Osteoblast (primary cell): ENCODE data around the gene C1orf159. TPM values are rescaled to one million over a fixed set of nuclear protein-coding genes. Genes with fewer than 3 reads are reported as not detected.

ENCODE experiments used
- DNase-seq: peaks from one replicate; pipeline ENCODE4 v3.0.0; 2011; ENCODE audit warnings: low spot score, mixed read lengths; ENCODE audit not compliant: insufficient read length; ENCODE audit errors: missing footprints
- H2AFZ ChIP-seq: 2 replicates; pipeline ENCODE4 v1.6.0; 2011; ENCODE audit warnings: mild to moderate bottlenecking, low read length
- H3K27ac ChIP-seq: 2 replicates; pipeline ENCODE4 v1.5.1; 2011; ENCODE audit warnings: mild to moderate bottlenecking, low read depth, low read length, moderate library complexity
- H3K27me3 ChIP-seq: 2 replicates; pipeline ENCODE4 v1.6.0; 2012; ENCODE audit warnings: mild to moderate bottlenecking, control low read depth, inconsistent platforms, low read length, moderate library complexity; ENCODE audit not compliant: insufficient read depth
- H3K36me3 ChIP-seq: 2 replicates; pipeline ENCODE4 v1.5.1; 2011; ENCODE audit warnings: mild to moderate bottlenecking, low read length, control low read depth, moderate library complexity; ENCODE audit not compliant: insufficient read depth
- H3K4me1 ChIP-seq: 2 replicates; pipeline ENCODE4 v1.5.1; 2011; ENCODE audit warnings: mild to moderate bottlenecking, low read length, control low read depth, moderate library complexity; ENCODE audit not compliant: insufficient read depth
- H3K4me2 ChIP-seq: 2 replicates; pipeline ENCODE4 v1.6.0; 2011; ENCODE audit warnings: mild to moderate bottlenecking, low read length; ENCODE audit not compliant: insufficient read depth
- H3K4me3 ChIP-seq: fragments of 200-600 bp; sonication (generic); 3 replicates; pipeline ENCODE4 v1.5.1; 2012; ENCODE audit warnings: mild to moderate bottlenecking, low read length, inconsistent platforms; ENCODE audit not compliant: insufficient read depth
- H3K79me2 ChIP-seq: 2 replicates; pipeline ENCODE4 v1.6.0; 2012; ENCODE audit warnings: mild to moderate bottlenecking, low read length, control low read depth, inconsistent platforms; ENCODE audit not compliant: insufficient read depth
- H3K9me3 ChIP-seq: 2 replicates; pipeline ENCODE4 v1.5.1; 2011; ENCODE audit warnings: low read depth, low read length, control low read depth
- H4K20me1 ChIP-seq: 2 replicates; pipeline ENCODE4 v1.6.0; 2012; ENCODE audit warnings: mild to moderate bottlenecking, low read length, control low read depth; ENCODE audit not compliant: insufficient read depth
- total RNA-seq: library from RNA; depleted of rRNA; stranded (reverse); fragments of >200 nt; gene quantifications from 2 replicates; pipeline ENCODE4 v1.2.3, GENCODE V29; 2012
- TF ChIP-seq, protein P1 (sequence below): IDR thresholded peaks from 2 replicates; pipeline ENCODE4 v1.5.1; 2011; ENCODE audit warnings: mild to moderate bottlenecking, low read depth, low read length, moderate library complexity; ENCODE audit errors: extremely low read depth

The C1orf159 gene
- total RNA-seq, 1 donor, result 5.4 TPM

DNA sequence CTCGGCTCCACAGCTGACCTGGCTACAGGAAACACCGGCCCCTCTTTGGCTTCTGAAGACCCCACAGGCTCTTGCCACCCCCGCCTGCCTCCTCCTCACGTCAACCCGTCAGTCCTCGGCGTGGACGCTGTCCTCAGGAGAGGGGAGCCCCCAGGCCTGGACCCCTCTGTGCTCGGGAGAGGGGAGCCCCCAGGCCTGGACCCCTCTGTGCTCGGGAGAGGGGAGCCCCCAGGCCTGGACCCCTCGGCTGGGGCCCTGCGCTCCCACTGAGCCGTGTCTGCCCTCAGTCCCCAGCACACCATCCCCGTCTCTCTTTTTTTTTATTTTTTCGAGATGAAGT lies 26.0 kb upstream of the C1orf159 start:
- Histone ChIP-seq H3K27me3 (no peaks in the 10 kb centered on the region), H3K79me2 (no peaks in the 10 kb centered on the region), H3K27ac (no peak overlapping the region), H3K4me3 (no peak overlapping the region), H3K9me3 (no peaks in the 10 kb centered on the region), H4K20me1 (no peaks in the 10 kb centered on the region), H3K4me1 (no peaks in the 10 kb centered on the region), H2AFZ (no peak overlapping the region), H3K36me3 (no peaks in the 10 kb centered on the region), H3K4me2 (no peak overlapping the region)
- TF ChIP-seq, protein P1, sequence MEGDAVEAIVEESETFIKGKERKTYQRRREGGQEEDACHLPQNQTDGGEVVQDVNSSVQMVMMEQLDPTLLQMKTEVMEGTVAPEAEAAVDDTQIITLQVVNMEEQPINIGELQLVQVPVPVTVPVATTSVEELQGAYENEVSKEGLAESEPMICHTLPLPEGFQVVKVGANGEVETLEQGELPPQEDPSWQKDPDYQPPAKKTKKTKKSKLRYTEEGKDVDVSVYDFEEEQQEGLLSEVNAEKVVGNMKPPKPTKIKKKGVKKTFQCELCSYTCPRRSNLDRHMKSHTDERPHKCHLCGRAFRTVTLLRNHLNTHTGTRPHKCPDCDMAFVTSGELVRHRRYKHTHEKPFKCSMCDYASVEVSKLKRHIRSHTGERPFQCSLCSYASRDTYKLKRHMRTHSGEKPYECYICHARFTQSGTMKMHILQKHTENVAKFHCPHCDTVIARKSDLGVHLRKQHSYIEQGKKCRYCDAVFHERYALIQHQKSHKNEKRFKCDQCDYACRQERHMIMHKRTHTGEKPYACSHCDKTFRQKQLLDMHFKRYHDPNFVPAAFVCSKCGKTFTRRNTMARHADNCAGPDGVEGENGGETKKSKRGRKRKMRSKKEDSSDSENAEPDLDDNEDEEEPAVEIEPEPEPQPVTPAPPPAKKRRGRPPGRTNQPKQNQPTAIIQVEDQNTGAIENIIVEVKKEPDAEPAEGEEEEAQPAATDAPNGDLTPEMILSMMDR, result no peak
- DNase-seq, result no peak

DNA sequence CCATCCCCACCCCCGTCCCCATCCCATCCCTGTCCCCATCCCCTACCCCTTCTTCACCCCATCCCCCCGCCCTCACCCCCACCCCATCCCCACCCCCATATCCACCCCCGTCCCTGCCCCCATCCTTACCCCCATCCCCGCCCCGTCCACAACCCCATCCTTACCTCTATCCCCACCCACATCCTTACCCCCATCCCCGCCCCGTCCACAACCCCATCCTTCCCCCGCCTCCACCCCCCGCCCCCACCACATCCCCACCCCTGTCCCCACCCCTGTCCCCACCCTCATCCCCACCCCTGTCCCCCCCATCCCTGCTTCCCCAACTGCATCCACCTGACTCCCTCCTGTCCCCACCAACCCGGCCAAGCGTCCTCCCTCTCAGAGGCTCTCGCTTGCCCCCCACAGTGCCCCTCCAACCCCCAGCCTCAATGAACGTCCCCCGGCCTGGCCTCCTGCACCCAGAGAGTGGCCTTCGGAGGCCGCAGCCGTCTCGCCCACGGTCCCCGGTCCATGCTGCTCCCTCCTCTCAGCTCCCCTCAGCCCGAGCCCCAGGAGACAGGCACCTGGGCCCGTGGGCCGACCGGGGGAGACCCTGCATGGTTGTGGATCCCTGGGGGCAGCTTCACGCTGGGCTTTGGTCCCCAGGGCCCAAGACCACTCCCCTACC lies 25.5 kb upstream of the C1orf159 start:
- Histone ChIP-seq H3K27ac (no peak overlapping the region), H3K4me1 (no peaks in the 10 kb centered on the region), H4K20me1 (no peaks in the 10 kb centered on the region), H3K36me3 (no peaks in the 10 kb centered on the region), H3K9me3 (no peaks in the 10 kb centered on the region), H3K4me2 (no peak overlapping the region), H3K79me2 (no peaks in the 10 kb centered on the region), H3K4me3 (no peak overlapping the region), H2AFZ (no peak overlapping the region), H3K27me3 (no peaks in the 10 kb centered on the region)
- TF ChIP-seq, protein P1, result no peak
- DNase-seq, result no peak

DNA sequence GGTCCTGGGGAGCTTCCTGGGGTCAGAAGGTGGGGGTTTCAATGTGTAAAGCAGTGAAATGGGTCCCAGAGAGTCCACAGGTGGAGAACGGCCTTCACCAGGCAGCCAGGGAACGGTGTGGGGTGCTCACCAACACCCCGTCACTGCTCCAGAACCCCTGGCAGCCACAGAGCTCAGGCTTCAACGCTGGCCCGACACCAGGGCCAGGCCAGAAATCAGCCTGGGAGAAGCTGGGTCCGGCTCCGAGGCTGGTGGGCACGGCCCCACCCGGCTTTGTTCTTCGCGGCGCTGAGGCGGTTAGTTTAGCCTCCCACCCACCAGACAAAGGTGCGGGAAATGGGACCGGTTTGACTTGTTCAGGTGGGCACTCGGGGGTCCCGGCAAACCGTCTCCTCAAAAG lies 24.8 kb upstream of the C1orf159 start:
- Histone ChIP-seq H3K27me3 (no peaks in the 10 kb centered on the region), H3K4me1 (no peaks in the 10 kb centered on the region), H3K27ac (no peak overlapping the region), H3K9me3 (no peaks in the 10 kb centered on the region), H4K20me1 (no peaks in the 10 kb centered on the region), H2AFZ (no peak overlapping the region), H3K36me3 (no peaks in the 10 kb centered on the region), H3K4me2 (no peak overlapping the region), H3K4me3 (no peak overlapping the region), H3K79me2 (no peaks in the 10 kb centered on the region)
- no peak for DNase-seq
- TF ChIP-seq, protein P1, result no peak

DNA sequence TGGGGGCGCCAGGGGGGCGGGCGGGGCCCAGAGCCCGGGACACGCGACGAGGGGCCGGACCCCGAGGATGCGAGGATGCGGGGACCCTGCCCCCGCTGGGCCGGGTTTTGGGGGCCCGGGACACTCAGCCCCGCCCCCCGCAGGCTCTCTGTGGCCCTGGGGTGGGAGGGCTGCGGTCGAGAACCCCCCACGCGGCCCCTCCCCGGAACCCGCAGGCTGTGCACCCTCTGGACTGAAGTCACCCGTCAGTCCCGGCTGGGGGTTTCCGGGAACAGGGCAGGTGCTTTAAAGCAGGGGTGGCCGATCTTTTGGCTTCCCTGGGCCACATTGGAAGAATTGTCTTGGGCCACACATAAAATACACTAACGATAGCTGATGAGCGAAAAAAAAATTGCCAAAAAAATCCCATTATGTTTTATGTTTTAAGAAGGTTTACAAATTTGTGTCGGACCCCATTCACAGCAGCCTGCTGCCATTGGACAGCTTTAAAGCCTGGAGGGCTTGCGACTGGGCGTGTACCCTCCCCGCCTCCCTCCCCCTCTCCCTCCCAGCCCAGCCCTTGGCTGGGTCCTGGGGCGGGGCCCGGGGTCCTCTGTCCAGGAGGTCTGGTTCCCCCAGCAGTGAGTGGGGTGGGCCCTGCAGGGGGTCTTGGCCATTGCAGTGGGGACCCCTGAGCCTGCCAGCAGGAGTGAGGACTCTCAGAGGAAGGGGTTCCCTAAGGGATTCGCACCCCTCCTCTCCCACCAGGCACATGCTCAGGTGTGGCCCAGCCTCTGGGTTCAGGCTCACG lies 21.6 kb upstream of the C1orf159 start:
- Histone ChIP-seq H4K20me1 (no peaks in the 10 kb centered on the region), H3K27me3 (no peaks in the 10 kb centered on the region), H3K4me3 (no peak overlapping the region), H3K36me3 (no peaks in the 10 kb centered on the region), H3K27ac (no peak overlapping the region), H3K4me2 (no peak overlapping the region), H3K79me2 (no peaks in the 10 kb centered on the region), H3K4me1 (no peaks in the 10 kb centered on the region), H3K9me3 (no peaks in the 10 kb centered on the region), H2AFZ (no peak overlapping the region)
- DNase-seq, result no peak
- TF ChIP-seq, protein P1, result no peak
